WTC11 (cell line): Measurements from ENCODE around the gene TMEM214.

Source experiments
- ATF3 ChIP-seq: sonication (generic); formaldehyde crosslinking; conservative IDR thresholded peaks from 2 replicates; pipeline ENCODE4 v1.8.1; 2022; ENCODE audit warnings: mild to moderate bottlenecking, missing genetic modification reagents
- CTCF ChIP-seq: fragments of 200-600 bp; IDR thresholded peaks from 2 replicates; pipeline ENCODE4 v1.8.0; 2022; ENCODE audit warnings: antibody characterized with exemption
- ESRRA ChIP-seq: sonication (generic); formaldehyde crosslinking; IDR thresholded peaks from 2 replicates; pipeline ENCODE4 v1.8.1; 2022; ENCODE audit warnings: mild to moderate bottlenecking, missing genetic modification reagents, borderline replicate concordance
- ETV6 ChIP-seq: sonication (generic); formaldehyde crosslinking; IDR thresholded peaks from 2 replicates; pipeline ENCODE4 v1.8.1; 2022; ENCODE audit warnings: mild to moderate bottlenecking, missing genetic modification reagents
- HMGXB4 ChIP-seq: sonication (generic); formaldehyde crosslinking; IDR thresholded peaks from 2 replicates; pipeline ENCODE4 v1.8.1; 2023; ENCODE audit warnings: mild to moderate bottlenecking, moderate library complexity, missing genetic modification reagents
- MAX ChIP-seq: sonication (generic); formaldehyde crosslinking; IDR thresholded peaks from 2 replicates; pipeline ENCODE4 v1.8.0; 2022; ENCODE audit warnings: mild to moderate bottlenecking, missing genetic modification reagents
- MYBL2 ChIP-seq: sonication (generic); formaldehyde crosslinking; IDR thresholded peaks from 2 replicates; pipeline ENCODE4 v1.8.1; 2023; ENCODE audit warnings: mild to moderate bottlenecking, moderate library complexity, missing genetic modification reagents
- NFE2L1 ChIP-seq: sonication (generic); formaldehyde crosslinking; IDR thresholded peaks from 2 replicates; pipeline ENCODE4 v1.8.1; 2023; ENCODE audit warnings: missing genetic modification reagents
- PREB ChIP-seq: sonication (generic); formaldehyde crosslinking; IDR thresholded peaks from 2 replicates; pipeline ENCODE4 v1.8.1; 2022; ENCODE audit warnings: mild to moderate bottlenecking, missing genetic modification reagents, moderate library complexity, borderline replicate concordance
- SP1 ChIP-seq: sonication (generic); formaldehyde crosslinking; conservative IDR thresholded peaks from 2 replicates; pipeline ENCODE4 v1.8.1; 2022; ENCODE audit warnings: missing genetic modification reagents
- USF2 ChIP-seq: sonication (generic); formaldehyde crosslinking; IDR thresholded peaks from 2 replicates; pipeline ENCODE4 v1.8.1; 2023; ENCODE audit warnings: mild to moderate bottlenecking, missing genetic modification reagents, moderate library complexity
- ZNF317 ChIP-seq: sonication (generic); formaldehyde crosslinking; IDR thresholded peaks from 2 replicates; pipeline ENCODE4 v1.8.1; 2023; ENCODE audit warnings: low read depth, mild to moderate bottlenecking, moderate library complexity, missing genetic modification reagents, borderline replicate concordance
- ZNF512 ChIP-seq: sonication (generic); formaldehyde crosslinking; IDR thresholded peaks from 2 replicates; pipeline ENCODE4 v1.8.1; 2022; ENCODE audit warnings: missing genetic modification reagents, borderline replicate concordance

GRCh38 chr2:27067385-27067784 is 34.6 kb downstream of the TMEM214 start:
- no peak for TF ChIP-seq CTCF
- TF ChIP-seq SP1: no peak
- TF ChIP-seq USF2 (CRISPR knock-in tag): no peak
- TF ChIP-seq ZNF512 (CRISPR knock-in tag): no peak
- no peak for TF ChIP-seq NFE2L1
- no peak for TF ChIP-seq ESRRA (CRISPR knock-in tag)
- no peak for TF ChIP-seq MYBL2
- TF ChIP-seq MAX (CRISPR knock-in tag): no peak
- TF ChIP-seq PREB (CRISPR knock-in tag): no peak
- TF ChIP-seq ETV6 (CRISPR knock-in tag): no peak
- TF ChIP-seq ATF3: no peak
- no peak for TF ChIP-seq HMGXB4 (CRISPR knock-in tag)
- TF ChIP-seq ZNF317 (CRISPR knock-in tag): no peak
